ENCODE measurements around the gene KLF17. TPM values are rescaled to one million over a fixed set of nuclear protein-coding genes. Genes with fewer than 3 reads are reported as not detected.

Gene KLF17
- total and polyA plus RNA-seq, 4 donors, result not detected

- no peak overlapping the region for H3K9ac ChIP-seq (ENCODE audit: low read depth in 1 of 2, low read length in 2 of 2)
- no peak for DNase-seq (ENCODE audit: low spot score)
- peaks cover 0 to 12% (median 3%) of the 10 kb centered on the region in 4 donors for H3K9me3 ChIP-seq (ENCODE audit: control insufficient read depth in 4 of 4, low read length in 3 of 4)
- no peaks in the 10 kb centered on the region for H3K27me3 ChIP-seq (ENCODE audit: control insufficient read depth in 4 of 4, insufficient read depth in 4 of 4, low read length in 3 of 4)
- 90% methylated on average over 2 of the region's 2 CpGs for WGBS
- H3K36me3 ChIP-seq (ENCODE audit: control insufficient read depth in 4 of 4, insufficient read depth in 3 of 4, low read depth in 1 of 4, low read length in 3 of 4), result no peaks in the 10 kb centered on the region
- H3K4me3 ChIP-seq (ENCODE audit: low read depth in 1 of 3, low read length in 3 of 3), result no peak overlapping the region
- H3K4me1 ChIP-seq (ENCODE audit: control insufficient read depth in 4 of 4, insufficient read depth in 4 of 4, low read length in 3 of 4), result no peaks in the 10 kb centered on the region
- no peak overlapping the region for H3K27ac ChIP-seq (ENCODE audit: low read depth in 1 of 2, low read length in 2 of 2)
- TF ChIP-seq JUND (IDR thresholded peaks at IDR 0.05), result no peak
- TF ChIP-seq RXRA (IDR thresholded peaks at IDR 0.05), result no peak
- TF ChIP-seq HNF4G (IDR thresholded peaks at IDR 0.05), result no peak
- no peak for TF ChIP-seq FOXA2 (IDR thresholded peaks at IDR 0.05)
Observed at GRCh38 chr1:44144962-44145756, 26.5 kb downstream of the KLF17 start.

GRCh38 chr1:44146536-44147361 is 28.1 kb downstream of the KLF17 start:
- Histone ChIP-seq H3K4me3 (ENCODE audit: low read depth in 1 of 3, low read length in 3 of 3) (no peak overlapping the region), H3K9me3 (ENCODE audit: control insufficient read depth in 4 of 4, low read length in 3 of 4) (peaks cover 0 to 12% (median 3%) of the 10 kb centered on the region in 4 donors), H3K27ac (ENCODE audit: low read depth in 1 of 2, low read length in 2 of 2) (no peak overlapping the region), H3K9ac (ENCODE audit: low read depth in 1 of 2, low read length in 2 of 2) (no peak overlapping the region), H3K36me3 (ENCODE audit: control insufficient read depth in 4 of 4, insufficient read depth in 3 of 4, low read depth in 1 of 4, low read length in 3 of 4) (no peaks in the 10 kb centered on the region), H3K4me1 (ENCODE audit: control insufficient read depth in 4 of 4, insufficient read depth in 4 of 4, low read length in 3 of 4) (no peaks in the 10 kb centered on the region), H3K27me3 (ENCODE audit: control insufficient read depth in 4 of 4, insufficient read depth in 4 of 4, low read length in 3 of 4) (no peaks in the 10 kb centered on the region)
- TF ChIP-seq GABPA (IDR thresholded peaks at IDR 0.05 in 1 of 2, conservative IDR thresholded peaks at IDR 0.05 in 1 of 2), result no peak
- TF ChIP-seq CTCF (IDR thresholded peaks at IDR 0.05; ENCODE audit: low read depth, low read length, missing input control), result no peak
- TF ChIP-seq ZBTB33 (IDR thresholded peaks at IDR 0.05), result no peak
- TF ChIP-seq FOXA1 (IDR thresholded peaks at IDR 0.05), result no peak
- no peak for TF ChIP-seq YY1 (IDR thresholded peaks at IDR 0.05)
- TF ChIP-seq HNF4G (IDR thresholded peaks at IDR 0.05), result no peak
- no peak for TF ChIP-seq HNF4A (conservative IDR thresholded peaks at IDR 0.05)
- TF ChIP-seq JUND (IDR thresholded peaks at IDR 0.05), result no peak
- TF ChIP-seq SP1 (IDR thresholded peaks at IDR 0.05), result no peak
- no peak for TF ChIP-seq REST (IDR thresholded peaks at IDR 0.05)
- no peak for TF ChIP-seq MAX (IDR thresholded peaks at IDR 0.05)
- 91% methylated on average over 28 of the region's 28 CpGs for WGBS
- no peak for DNase-seq (ENCODE audit: low spot score)
